Mucosa of rectum (tissue), 2 donors: Measurements from ENCODE around the gene ARHGAP33.

Source experiments
- H3K27ac ChIP-seq, 2 donors: one replicate each; pipeline ENCODE4 v1.7.0; 2013; ENCODE audit warnings: inconsistent platforms in 2 of 2, low read depth in 2 of 2, low read length in 2 of 2
- H3K27me3 ChIP-seq, 2 donors: one replicate each; pipeline ENCODE4 v1.7.0; 2013; ENCODE audit warnings: low read length in 2 of 2; ENCODE audit not compliant: control insufficient read depth in 2 of 2, insufficient read depth in 2 of 2
- H3K36me3 ChIP-seq, 2 donors: one replicate each; pipeline ENCODE4 v1.7.0; 2013; ENCODE audit warnings: low read length in 2 of 2; ENCODE audit not compliant: control insufficient read depth in 2 of 2, insufficient read depth in 2 of 2
- H3K4me1 ChIP-seq, 2 donors: one replicate each; pipeline ENCODE4 v1.7.0; 2013; ENCODE audit warnings: low read length in 2 of 2, mild to moderate bottlenecking in 1 of 2; ENCODE audit not compliant: control insufficient read depth in 2 of 2, insufficient read depth in 2 of 2
- H3K4me3 ChIP-seq, 2 donors: one replicate each; pipeline ENCODE4 v1.7.0; 2013; ENCODE audit warnings: low read length in 2 of 2
- H3K9ac ChIP-seq, 2 donors: one replicate each; pipeline ENCODE4 v1.7.0; 2013; ENCODE audit warnings: low read length in 2 of 2, low read depth in 1 of 2, mild to moderate bottlenecking in 1 of 2
- H3K9me3 ChIP-seq, 2 donors: one replicate each; pipeline ENCODE4 v1.7.0; 2013; ENCODE audit warnings: low read length in 2 of 2; ENCODE audit not compliant: control insufficient read depth in 2 of 2
- donor health status: healthy.
- donor health status: Normal muscosa, but diverticular disease.

ARHGAP33 gene

GRCh38 chr19:35796645-35797542 lies 21.5 kb downstream of the ARHGAP33 start:
- H3K9me3 ChIP-seq = no peaks in the 10 kb centered on the region
- H3K27me3 ChIP-seq = peaks cover 3 to 13% of the 10 kb centered on the region in 2 donors
- H3K4me1 ChIP-seq = no peaks in the 10 kb centered on the region
- H3K27ac ChIP-seq = no peak overlapping the region
- no peak overlapping the region for H3K9ac ChIP-seq
- H3K4me3 ChIP-seq = no peak overlapping the region
- H3K36me3 ChIP-seq = no peaks in the 10 kb centered on the region

- no peaks in the 10 kb centered on the region for H3K9me3 ChIP-seq
- no peak overlapping the region for H3K4me3 ChIP-seq
- no peaks in the 10 kb centered on the region for H3K4me1 ChIP-seq
- H3K9ac ChIP-seq = no peak overlapping the region
- H3K27me3 ChIP-seq = peaks cover 3 to 13% of the 10 kb centered on the region in 2 donors
- H3K27ac ChIP-seq = no peak overlapping the region
- no peaks in the 10 kb centered on the region for H3K36me3 ChIP-seq
Measured at GRCh38 chr19:35797663-35798062, 22.3 kb downstream of the ARHGAP33 start.

- no peak overlapping the region for H3K4me3 ChIP-seq
- H3K4me1 ChIP-seq = no peaks in the 10 kb centered on the region
- H3K9me3 ChIP-seq = no peaks in the 10 kb centered on the region
- H3K9ac ChIP-seq = no peak overlapping the region
- H3K36me3 ChIP-seq = no peaks in the 10 kb centered on the region
- no peak overlapping the region for H3K27ac ChIP-seq
- H3K27me3 ChIP-seq = peaks cover 0 to 7% of the 10 kb centered on the region in 2 donors
Measured at GRCh38 chr19:35801828-35802227, 26.5 kb downstream of the ARHGAP33 start.

GRCh38 chr19:35805526-35806102 lies 30.2 kb downstream of the ARHGAP33 start:
- H3K27me3 ChIP-seq = no peaks in the 10 kb centered on the region
- no peaks in the 10 kb centered on the region for H3K9me3 ChIP-seq
- H3K27ac ChIP-seq = no peak overlapping the region
- no peak overlapping the region for H3K4me3 ChIP-seq
- no peaks in the 10 kb centered on the region for H3K36me3 ChIP-seq
- no peaks in the 10 kb centered on the region for H3K4me1 ChIP-seq
- H3K9ac ChIP-seq = no peak overlapping the region

- H3K27me3 ChIP-seq = no peaks in the 10 kb centered on the region
- no peak overlapping the region for H3K9ac ChIP-seq
- no peaks in the 10 kb centered on the region for H3K9me3 ChIP-seq
- no peak overlapping the region for H3K4me3 ChIP-seq
- H3K4me1 ChIP-seq = no peaks in the 10 kb centered on the region
- H3K27ac ChIP-seq = no peak overlapping the region
- no peaks in the 10 kb centered on the region for H3K36me3 ChIP-seq
Measured at GRCh38 chr19:35806597-35806996, 31.2 kb downstream of the ARHGAP33 start.

GRCh38 chr19:35807633-35808032 lies 32.3 kb downstream of the ARHGAP33 start:
- H3K9ac ChIP-seq = no peak overlapping the region
- no peaks in the 10 kb centered on the region for H3K27me3 ChIP-seq
- H3K4me1 ChIP-seq = no peaks in the 10 kb centered on the region
- H3K9me3 ChIP-seq = no peaks in the 10 kb centered on the region
- no peak overlapping the region for H3K27ac ChIP-seq
- H3K36me3 ChIP-seq = no peaks in the 10 kb centered on the region
- no peak overlapping the region for H3K4me3 ChIP-seq

GRCh38 chr19:35811317-35812219 lies 36.2 kb downstream of the ARHGAP33 start:
- no peak overlapping the region for H3K9ac ChIP-seq
- H3K27me3 ChIP-seq = no peaks in the 10 kb centered on the region
- no peaks in the 10 kb centered on the region for H3K36me3 ChIP-seq
- H3K9me3 ChIP-seq = no peaks in the 10 kb centered on the region
- no peak overlapping the region for H3K27ac ChIP-seq
- H3K4me1 ChIP-seq = no peaks in the 10 kb centered on the region
- no peak overlapping the region for H3K4me3 ChIP-seq

- no peak within 1 kb of the TSS for H3K4me3 ChIP-seq
- H3K9me3 ChIP-seq = no peaks in the 10 kb centered on the region
- no peak within 1 kb of the TSS for H3K27ac ChIP-seq
- H3K36me3 ChIP-seq = no peaks in the 10 kb centered on the region
- H3K9ac ChIP-seq = no peak within 1 kb of the TSS
- no peaks in the 10 kb centered on the region for H3K27me3 ChIP-seq
- no peaks in the 10 kb centered on the region for H3K4me1 ChIP-seq
Measured at GRCh38 chr19:35812220-35813042, 37.1 kb downstream of the ARHGAP33 start, which contains the start of gene PRODH2. Gene PRODH2 (minus strand): TSS chr19:35812845. CDS start chr19:35812805, 40 bp downstream.

- H3K27me3 ChIP-seq = no peaks in the 10 kb centered on the region
- no peak overlapping the region for H3K27ac ChIP-seq
Measured at GRCh38 chr19:35813043-35813890, 37.9 kb downstream of the ARHGAP33 start.

More at GRCh38 chr19:35813043-35813890, 37.9 kb downstream of the ARHGAP33 start:
- Histone ChIP-seq H3K4me3 (no peak overlapping the region), H3K36me3 (no peaks in the 10 kb centered on the region), H3K9ac (no peak overlapping the region), H3K4me1 (no peaks in the 10 kb centered on the region), H3K9me3 (no peaks in the 10 kb centered on the region)
